B cell (primary cell): ENCODE data around the gene E2F7. TPM values are rescaled to one million over a fixed set of nuclear protein-coding genes. Genes with fewer than 3 reads are reported as not detected.

Source experiments
- ATAC-seq: fragments of 200-7000 bp; cut with Tn5 transposase; one replicate; pipeline ENCODE4 v1.10.0; 2021; ENCODE audit warnings: low read depth, mild to moderate bottlenecking, moderate number of reproducible peaks, moderate library complexity
- CTCF ChIA-PET: fragments of 350-600 bp; sonication (Branson Sonifier 250); formaldehyde crosslinking; loops from one replicate; lab custom pipeline; 2021; ENCODE audit warnings: antibody characterized with exemption, inconsistent platforms; lab: Charles Lee
- POLR2A ChIA-PET: fragments of 350-600 bp; sonication (Branson Sonifier 250); formaldehyde crosslinking; loops from one replicate; lab custom pipeline; 2021; ENCODE audit warnings: antibody characterized with exemption; lab: Charles Lee
- DNase-seq: peaks from one replicate; pipeline ENCODE4 v3.0.0; 2013
- H2AFZ ChIP-seq: 2 replicates; pipeline ENCODE4 v1.6.1; 2012; ENCODE audit warnings: mild to moderate bottlenecking, low read depth, low read length; ENCODE audit not compliant: insufficient read depth, poor library complexity, severe bottlenecking
- H3K27ac ChIP-seq, 2 donors: 1 replicate in 1 of 2; 2 replicates in 1 of 2; pipeline ENCODE4 v1.5.1; 2012 to 2013; ENCODE audit warnings: low read length in 2 of 2, mild to moderate bottlenecking in 2 of 2, moderate library complexity in 1 of 2
- H3K27me3 ChIP-seq, 4 experiments: fragments of 200-600 bp in 1 of 4; sonication (generic) in 1 of 4; replicated peaks in 1 of 4; 1 replicate in 2 of 4; 2 replicates in 2 of 4; pipeline versions ENCODE4 v1.6.1 to v1.7.0; 2013 to 2016; ENCODE audit warnings: low read length in 3 of 4, mild to moderate bottlenecking in 2 of 4, mixed read lengths in 1 of 4, moderate library complexity in 1 of 4; ENCODE audit not compliant: insufficient read depth in 4 of 4, control insufficient read depth in 3 of 4; ENCODE audit errors: control extremely low read depth in 1 of 4
- H3K36me3 ChIP-seq, 2 experiments: replicated peaks in 1 of 2; 1 replicate in 1 of 2; 2 replicates in 1 of 2; pipeline versions ENCODE4 v1.6.1 to v1.7.1; 2013; ENCODE audit warnings: low read length in 1 of 2; ENCODE audit not compliant: insufficient read depth in 2 of 2, control insufficient read depth in 1 of 2; ENCODE audit errors: control extremely low read depth in 1 of 2, extremely low read depth in 1 of 2
- H3K4me1 ChIP-seq, 2 donors: fragments of 200-600 bp in 1 of 2; sonication (generic) in 1 of 2; 1 replicate in 1 of 2; 2 replicates in 1 of 2; pipeline versions ENCODE4 v1.5.1 to v1.6.1; 2013 to 2017; ENCODE audit warnings: low read length in 2 of 2; ENCODE audit not compliant: control insufficient read depth in 2 of 2, insufficient read depth in 2 of 2
- H3K4me2 ChIP-seq: replicated peaks from 2 replicates; pipeline ENCODE3; 2012; ENCODE audit warnings: mild to moderate bottlenecking, low read depth, low read length; ENCODE audit not compliant: poor library complexity, severe bottlenecking
- H3K4me3 ChIP-seq, 5 experiments: fragments of 200-600 bp in 1 of 5; sonication (generic) in 1 of 5; 1 replicate in 3 of 5; 2 replicates in 2 of 5; pipeline versions ENCODE4 v1.5.1 to v1.7.0; 2011 to 2016; ENCODE audit warnings: low read length in 4 of 5, mild to moderate bottlenecking in 4 of 5, low read depth in 2 of 5, control low read depth in 1 of 5, moderate library complexity in 1 of 5; ENCODE audit not compliant: insufficient read depth in 1 of 5; ENCODE audit errors: control extremely low read depth in 1 of 5, extremely low read depth in 1 of 5
- H3K79me2 ChIP-seq: fragments of 200-600 bp; sonication (generic); one replicate; pipeline ENCODE4 v1.6.0; 2016; ENCODE audit warnings: low read length; ENCODE audit not compliant: control insufficient read depth, insufficient read depth
- H3K9ac ChIP-seq: fragments of 200-600 bp; sonication (generic); 2 replicates; pipeline ENCODE4 v1.6.1; 2017; ENCODE audit warnings: mild to moderate bottlenecking, low read length, moderate library complexity
- H3K9me3 ChIP-seq, 3 donors: one replicate each; pipeline versions ENCODE4 v1.6.1 to v1.7.1; 2013; ENCODE audit warnings: low read length in 2 of 3; ENCODE audit not compliant: control insufficient read depth in 2 of 3, insufficient read depth in 1 of 3; ENCODE audit errors: control extremely low read depth in 1 of 3
- H4K20me1 ChIP-seq: 2 replicates; pipeline ENCODE4 v1.6.0; 2012; ENCODE audit warnings: mild to moderate bottlenecking, low read length; ENCODE audit not compliant: insufficient read depth, control insufficient read depth, poor library complexity, severe bottlenecking
- H3K27ac Mint-ChIP-seq: one replicate; pipeline ENCODE4 v1.8.0; 2021; ENCODE audit warnings: mixed read lengths
- H3K27me3 Mint-ChIP-seq: one replicate; pipeline ENCODE4 v1.8.0; 2021; ENCODE audit warnings: mixed read lengths
- H3K4me1 Mint-ChIP-seq: one replicate; pipeline ENCODE4 v1.8.0; 2021; ENCODE audit warnings: mixed read lengths
- H3K4me3 Mint-ChIP-seq: one replicate; pipeline ENCODE4 v1.8.0; 2021; ENCODE audit warnings: mixed read lengths
- H3K9me3 Mint-ChIP-seq: one replicate; pipeline ENCODE4 v1.8.0; 2022; ENCODE audit warnings: mixed read lengths; ENCODE audit not compliant: insufficient read depth
- CTCF ChIP-seq: fragments of 200-600 bp; IDR thresholded peaks from one replicate; pipeline ENCODE4 v1.8.0; 2022; ENCODE audit warnings: antibody characterized with exemption, mild to moderate bottlenecking
- EZH2 ChIP-seq: IDR thresholded peaks from 2 replicates; pipeline ENCODE4 v1.6.1; 2012; ENCODE audit warnings: borderline replicate concordance, low read depth, mild to moderate bottlenecking, moderate library complexity, low read length; ENCODE audit not compliant: insufficient read depth, poor library complexity, severe bottlenecking
- WGBS: methylation state at CpG from one replicate; pipeline ENCODE4 v1.1.5; 2013; ENCODE audit warnings: missing lambda C conversion rate; ENCODE audit not compliant: insufficient coverage; 5-methylcytosine and 5-hydroxymethylcytosine counted together
- intact Hi-C: fragments of 100-400 bp; cut with micrococcal nuclease; formaldehyde crosslinking; loops from one replicate; pipeline ENCODE4 v1.10.0; 2022
- polyA plus RNA-seq: library from polyadenylated mRNA; depleted of rRNA; stranded (reverse); fragments of >200 nt; gene quantifications from 2 replicates; pipeline ENCODE4 v1.2.3, GENCODE V29; 2012
- total RNA-seq, 2 donors: library from RNA; stranded (reverse); fragments of 120-200 nt in 1 of 2; gene quantifications; 1 replicate in 1 of 2; 2 replicates in 1 of 2; pipeline versions ENCODE4 v1.2.3 to v1.2.4, GENCODE V29; 2013 to 2022

E2F7 gene
- total and polyA plus RNA-seq, 2 donors (not counting 1 experiment from before 2014, with no cell fraction given) = 0.15 to 0.42 TPM

GRCh38 chr12:77102691-77103090 lies 37.3 kb upstream of the E2F7 start:
- Histone ChIP-seq H3K9me3 (no peaks in the 10 kb centered on the region), H3K4me2 (no peak overlapping the region), H2AFZ (no peak overlapping the region), H3K27ac (no peak overlapping the region), H3K4me3 (no peak overlapping the region), H3K9ac (no peak overlapping the region), H3K4me1 (no peaks in the 10 kb centered on the region), H3K79me2 (no peaks in the 10 kb centered on the region), H3K27me3 (peaks cover 0 to 4% (median 1%) of the 10 kb centered on the region in 4 experiments), H3K36me3 (no peaks in the 10 kb centered on the region), H4K20me1 (no peaks in the 10 kb centered on the region)
- no peak for DNase-seq
- ChIA-PET POLR2A (no interaction called here), CTCF (no interaction called here)
- no peak overlapping the region for H3K27ac Mint-ChIP-seq
- H3K9me3 Mint-ChIP-seq = no peaks in the 10 kb centered on the region
- ATAC-seq = no peak
- peaks cover 37% of the 10 kb centered on the region for H3K27me3 Mint-ChIP-seq
- TF ChIP-seq CTCF = no peak
- TF ChIP-seq EZH2 = no peak
- no peak overlapping the region for H3K4me3 Mint-ChIP-seq
- no peaks in the 10 kb centered on the region for H3K4me1 Mint-ChIP-seq
- WGBS = no CpG with 5 or more reads among the region's 1 CpG
- intact Hi-C loops = no loop called here

GRCh38 chr12:77102123-77102522 lies 36.8 kb upstream of the E2F7 start:
- Mint-ChIP-seq H3K4me1 (no peaks in the 10 kb centered on the region), H3K27ac (no peak overlapping the region), H3K27me3 (peaks cover 40% of the 10 kb centered on the region), H3K9me3 (no peaks in the 10 kb centered on the region), H3K4me3 (no peak overlapping the region)
- Histone ChIP-seq H3K36me3 (no peaks in the 10 kb centered on the region), H3K4me1 (no peaks in the 10 kb centered on the region), H2AFZ (no peak overlapping the region), H3K27ac (no peak overlapping the region), H3K9ac (no peak overlapping the region), H3K79me2 (no peaks in the 10 kb centered on the region), H3K4me2 (no peak overlapping the region), H3K9me3 (no peaks in the 10 kb centered on the region), H3K27me3 (peaks cover 0 to 4% (median 2%) of the 10 kb centered on the region in 4 experiments), H4K20me1 (no peaks in the 10 kb centered on the region), H3K4me3 (no peak overlapping the region)
- ChIA-PET CTCF (no interaction called here), POLR2A (no interaction called here)
- intact Hi-C loops = no loop called here
- DNase-seq (no peak), ATAC-seq (no peak)
- no CpG with 5 or more reads among the region's 2 CpGs for WGBS
- TF ChIP-seq CTCF = no peak
- TF ChIP-seq EZH2 = no peak
